IMR-90 (cell line): Measurements from ENCODE around the gene MID1. TPM values are rescaled to one million over a fixed set of nuclear protein-coding genes. Genes with fewer than 3 reads are reported as not detected.

ENCODE experiments used
- ATAC-seq: fragments of 200-7000 bp; cut with Tn5 transposase; 2 replicates; pipeline ENCODE4 v1.9.1; 2020; ENCODE audit warnings: low read depth, mild to moderate bottlenecking, moderate library complexity
- BruUV-seq: library from RNA; stranded (reverse); fragments of 400-500 nt; replicated peaks from 2 replicates; lab custom pipeline; 2021; lab: Mats Ljungman, UMichigan
- CTCF ChIA-PET: fragments of 300-600 bp; formaldehyde crosslinking; extraction: SDS; loops from one replicate; lab custom pipeline; 2021; ENCODE audit warnings: antibody characterized with exemption; lab: Yijun Ruan, JAX
- POLR2A ChIA-PET: fragments of 300-600 bp; sonication (Branson Sonifier 250); formaldehyde crosslinking; loops from one replicate; lab custom pipeline; 2022; ENCODE audit warnings: antibody characterized with exemption; ENCODE audit not compliant: unreplicated experiment; lab: Charles Lee
- DNase-seq: peaks from one replicate; pipeline ENCODE4 v3.0.0; 2013
- H2AFZ ChIP-seq: replicated peaks from 2 replicates; pipeline ENCODE3; 2013; ENCODE audit warnings: low read length, mild to moderate bottlenecking; ENCODE audit not compliant: poor library complexity
- H2AK5ac ChIP-seq: 2 replicates; pipeline ENCODE4 v1.6.1; 2013; ENCODE audit warnings: low read depth, low read length, inconsistent platforms
- H2AK9ac ChIP-seq: replicated peaks from 2 replicates; pipeline ENCODE3; 2013; ENCODE audit warnings: mild to moderate bottlenecking, low read depth, low read length, moderate library complexity; ENCODE audit not compliant: poor library complexity
- H2BK120ac ChIP-seq: 2 replicates; pipeline ENCODE4 v1.6.1; 2013; ENCODE audit warnings: low read depth, low read length, inconsistent platforms
- H2BK15ac ChIP-seq: 3 replicates; pipeline ENCODE4 v1.6.1; 2013; ENCODE audit warnings: low read depth, low read length, inconsistent platforms
- H2BK20ac ChIP-seq: 2 replicates; pipeline ENCODE4 v1.6.1; 2013; ENCODE audit warnings: low read depth, mild to moderate bottlenecking, inconsistent platforms, low read length, moderate library complexity
- H2BK5ac ChIP-seq: 2 replicates; pipeline ENCODE4 v1.6.1; 2013; ENCODE audit warnings: mild to moderate bottlenecking, low read depth, low read length, inconsistent platforms; ENCODE audit not compliant: poor library complexity, severe bottlenecking
- H3K14ac ChIP-seq: replicated peaks from 2 replicates; pipeline ENCODE4 v1.6.1; 2013; ENCODE audit warnings: low read depth, low read length, inconsistent platforms
- H3K18ac ChIP-seq: 2 replicates; pipeline ENCODE4 v1.6.1; 2013; ENCODE audit warnings: low read depth, low read length, control low read depth
- H3K23ac ChIP-seq: 2 replicates; pipeline ENCODE4 v1.6.1; 2013; ENCODE audit warnings: low read depth, low read length, inconsistent platforms
- H3K27ac ChIP-seq: 2 replicates; pipeline ENCODE4 v1.5.1; 2013; ENCODE audit warnings: mild to moderate bottlenecking, control low read depth, low read length; ENCODE audit not compliant: insufficient read depth
- H3K27me3 ChIP-seq: 2 replicates; pipeline ENCODE4 v1.6.1; 2013; ENCODE audit warnings: low read length; ENCODE audit not compliant: control insufficient read depth, insufficient read depth
- H3K36me3 ChIP-seq: 2 replicates; pipeline ENCODE4 v1.6.1; 2013; ENCODE audit warnings: low read length, mixed read lengths; ENCODE audit not compliant: control insufficient read depth, insufficient read depth
- H3K4ac ChIP-seq: 2 replicates; pipeline ENCODE4 v1.6.1; 2013; ENCODE audit warnings: low read depth, low read length, inconsistent platforms
- H3K4me1 ChIP-seq: 2 replicates; pipeline ENCODE4 v1.6.1; 2013; ENCODE audit warnings: low read length, mixed read lengths; ENCODE audit not compliant: control insufficient read depth, insufficient read depth
- H3K4me2 ChIP-seq: 2 replicates; pipeline ENCODE4 v1.6.1; 2013; ENCODE audit warnings: low read depth, mild to moderate bottlenecking, control low read depth, low read length, moderate library complexity
- H3K4me3 ChIP-seq: 2 replicates; pipeline ENCODE4 v1.5.1; 2013; ENCODE audit warnings: low read depth, mild to moderate bottlenecking, control low read depth, low read length, moderate library complexity; ENCODE audit not compliant: insufficient read depth
- H3K56ac ChIP-seq: 2 replicates; pipeline ENCODE4 v1.6.1; 2013; ENCODE audit warnings: low read length, inconsistent platforms; ENCODE audit not compliant: insufficient read depth; ENCODE audit errors: extremely low read depth
- H3K79me1 ChIP-seq, 2 experiments: 2 replicates each; pipeline ENCODE4 v1.6.1; 2013; ENCODE audit warnings: low read length in 2 of 2, inconsistent platforms in 1 of 2, low read depth in 1 of 2
- H3K9ac ChIP-seq: 2 replicates; pipeline ENCODE4 v1.6.1; 2013; ENCODE audit warnings: low read depth, low read length, control low read depth
- H3K9me1 ChIP-seq: 2 replicates; pipeline ENCODE4 v1.6.1; 2013; ENCODE audit warnings: low read length, inconsistent platforms; ENCODE audit not compliant: insufficient read depth
- H3K9me3 ChIP-seq: 2 replicates; pipeline ENCODE4 v1.6.1; 2013; ENCODE audit warnings: low read length; ENCODE audit not compliant: control insufficient read depth, insufficient read depth
- H4K20me1 ChIP-seq: 2 replicates; pipeline ENCODE4 v1.6.1; 2013; ENCODE audit warnings: low read length, inconsistent platforms; ENCODE audit not compliant: insufficient read depth
- H4K5ac ChIP-seq: 2 replicates; pipeline ENCODE4 v1.6.1; 2013; ENCODE audit warnings: mild to moderate bottlenecking, low read depth, low read length, control low read depth
- H4K8ac ChIP-seq, 2 experiments: 2 replicates each; pipeline ENCODE4 v1.6.1; 2013; ENCODE audit warnings: low read depth in 2 of 2, low read length in 2 of 2, control low read depth in 1 of 2, inconsistent platforms in 1 of 2
- H4K91ac ChIP-seq: 2 replicates; pipeline ENCODE4 v1.6.1; 2013; ENCODE audit warnings: low read depth, low read length, inconsistent platforms; ENCODE audit not compliant: insufficient read depth
- BHLHE40 ChIP-seq: fragments of 150-350 bp; IDR thresholded peaks from 2 replicates; pipeline ENCODE4 v1.6.1; 2016; ENCODE audit warnings: mild to moderate bottlenecking, low read depth, low read length
- CEBPB ChIP-seq: IDR thresholded peaks from 2 replicates; pipeline ENCODE4 v1.6.1; 2012; ENCODE audit warnings: low read depth, low read length, improper control_type of control experiment
- CHD1 ChIP-seq: IDR thresholded peaks from 2 replicates; pipeline ENCODE4 v1.6.1; 2012; ENCODE audit warnings: low read depth, low read length, improper control_type of control experiment
- FOS ChIP-seq: fragments of 150-350 bp; IDR thresholded peaks from 2 replicates; pipeline ENCODE4 v1.6.1; 2016; ENCODE audit warnings: low read depth, low read length
- MAFK ChIP-seq: IDR thresholded peaks from 2 replicates; pipeline ENCODE4 v1.6.1; 2012; ENCODE audit warnings: low read depth, low read length, improper control_type of control experiment
- MAZ ChIP-seq: IDR thresholded peaks from 2 replicates; pipeline ENCODE4 v1.6.1; 2012; ENCODE audit warnings: low read depth, mild to moderate bottlenecking, low read length, improper control_type of control experiment, moderate library complexity, borderline replicate concordance
- MXI1 ChIP-seq: IDR thresholded peaks from 2 replicates; pipeline ENCODE4 v1.6.1; 2012; ENCODE audit warnings: low read depth, mild to moderate bottlenecking, low read length, moderate library complexity, borderline replicate concordance
- NFE2L2 ChIP-seq: fragments of 150-350 bp; IDR thresholded peaks from 2 replicates; pipeline ENCODE4 v1.6.1; 2016; ENCODE audit warnings: low read depth, mild to moderate bottlenecking, low read length
- POLR2A ChIP-seq: IDR thresholded peaks from 2 replicates; pipeline ENCODE4 v1.6.1; 2012; ENCODE audit warnings: mild to moderate bottlenecking, low read depth, low read length
- RAD21 ChIP-seq: IDR thresholded peaks from 2 replicates; pipeline ENCODE4 v1.6.1; 2012; ENCODE audit warnings: low read length, improper control_type of control experiment
- RCOR1 ChIP-seq: IDR thresholded peaks from 2 replicates; pipeline ENCODE4 v1.6.1; 2012; ENCODE audit warnings: mild to moderate bottlenecking, low read length, improper control_type of control experiment; ENCODE audit not compliant: insufficient replicate concordance
- RFX5 ChIP-seq: IDR thresholded peaks from 2 replicates; pipeline ENCODE4 v1.8.0; 2012; ENCODE audit warnings: low read depth, mild to moderate bottlenecking, low read length, moderate library complexity
- SMC3 ChIP-seq: fragments of 150-350 bp; IDR thresholded peaks from 2 replicates; pipeline ENCODE4 v1.6.1; 2016; ENCODE audit warnings: low read depth, mild to moderate bottlenecking, antibody characterized with exemption, low read length, moderate library complexity
- WGBS, 2 experiments: methylation state at CpG; one replicate each; pipeline versions ENCODE4 v1.1.5 to v1.1.7; 2013; ENCODE audit warnings: missing lambda C conversion rate in 2 of 2; ENCODE audit not compliant: insufficient read length in 1 of 2; ENCODE audit errors: extremely low coverage in 2 of 2; 5-methylcytosine and 5-hydroxymethylcytosine counted together
- dilution Hi-C: fragments of 300-500 bp; cut with HindIII; formaldehyde crosslinking; loops from one replicate; pipeline ENCODE4 v1.14.3; 2018; ENCODE audit warnings: low sequenced_read_pairs; ENCODE audit not compliant: unreplicated experiment
- in situ Hi-C: fragments of 300-500 bp; cut with MboI; formaldehyde crosslinking; loops from 3 replicates; pipeline ENCODE4 v1.14.3; 2019; ENCODE audit warnings: low sequenced_read_pairs, inconsistent platforms, mixed read lengths
- intact Hi-C: fragments of 100-400 bp; cut with micrococcal nuclease; formaldehyde crosslinking; loops from 2 replicates; pipeline ENCODE4 v1.10.0; 2022
- polyA plus RNA-seq, 3 experiments: library from polyadenylated mRNA; depleted of rRNA; stranded (reverse); fragments of >200 nt; gene quantifications; 2 replicates each; pipeline ENCODE4 v1.2.3, GENCODE V29; 2012; ENCODE audit warnings: low replicate concordance in 1 of 3
- total RNA-seq: library from RNA; depleted of rRNA; stranded (reverse); fragments of >200 nt; gene quantifications from 2 replicates; pipeline ENCODE4 v1.2.3, GENCODE V29; 2012
- TF ChIP-seq, protein P1 (sequence below): fragments of 150-350 bp; IDR thresholded peaks from 2 replicates; pipeline ENCODE4 v1.6.1; 2017; ENCODE audit warnings: mild to moderate bottlenecking, antibody characterized with exemption, low read length, low read depth
- TF ChIP-seq, protein P2 (sequence below): conservative IDR thresholded peaks from 2 replicates; pipeline ENCODE4 v1.5.1; 2012; ENCODE audit warnings: mild to moderate bottlenecking, low read depth, low read length, improper control_type of control experiment

MID1 gene
- total and polyA plus RNA-seq, 2 of the 4 experiments (the other 2 are of a cell fraction), result 37.2 to 106 TPM

- no peak overlapping the region for H2AK9ac ChIP-seq
- H3K9me3 ChIP-seq, result no peaks in the 10 kb centered on the region
- no peaks in the 10 kb centered on the region; the same call in 1 of the 2 replicates for H4K20me1 ChIP-seq
- in situ Hi-C loops (no loop called here), dilution Hi-C loops (no loop called here), intact Hi-C loops (no loop called here)
- H2BK5ac ChIP-seq, result no peak overlapping the region
- BruUV-seq, result no TSS peak
- H3K4me3 ChIP-seq, result no peak overlapping the region
- H3K56ac ChIP-seq, result no peak overlapping the region
- H2BK120ac ChIP-seq, result no peak overlapping the region
- H4K8ac ChIP-seq, result no peak overlapping the region
- H2AK5ac ChIP-seq, result no peak overlapping the region
- H3K4me1 ChIP-seq, result peaks cover 6% of the 10 kb centered on the region
- DNase-seq (no peak), ATAC-seq (no peak)
- ChIA-PET POLR2A (interaction anchor here (0.6 kb wide), 1 partner anchor 16 kb away, joined by 6 read pairs; no protein-coding TSS in a partner anchor), CTCF (no interaction called here)
- H2BK20ac ChIP-seq, result no peak overlapping the region
- H4K91ac ChIP-seq, result no peak overlapping the region
- no peak overlapping the region; the same call in 1 of the 2 replicates for H3K27ac ChIP-seq
- H3K4me2 ChIP-seq, result no peak overlapping the region
- peaks cover 14 to 37% of the 10 kb centered on the region in 2 experiments; a peak in 3 of 4 replicates for H3K79me1 ChIP-seq
- 57% methylated on average over 4 of the region's 6 CpGs; no CpG with 5 or more reads in 1 of the 2 experiments for WGBS, 2 experiments
- no peaks in the 10 kb centered on the region for H3K9me1 ChIP-seq
- no peak overlapping the region for H3K9ac ChIP-seq
- H3K14ac ChIP-seq, result no peak overlapping the region
- no peak overlapping the region for H3K23ac ChIP-seq
- H3K4ac ChIP-seq, result no peak overlapping the region
- H2AFZ ChIP-seq, result no peak overlapping the region
- no peak overlapping the region for H2BK15ac ChIP-seq
- peak overlapping the region; percentile 54; the same call in 1 of the 2 replicates for H3K18ac ChIP-seq
- no peaks in the 10 kb centered on the region for H3K27me3 ChIP-seq
- no peak overlapping the region for H4K5ac ChIP-seq
- H3K36me3 ChIP-seq, result peaks cover 3% of the 10 kb centered on the region; the same call in 1 of the 2 replicates
- TF ChIP-seq NFE2L2, result no peak
- no peak for TF ChIP-seq RAD21
- TF ChIP-seq, protein P1, sequence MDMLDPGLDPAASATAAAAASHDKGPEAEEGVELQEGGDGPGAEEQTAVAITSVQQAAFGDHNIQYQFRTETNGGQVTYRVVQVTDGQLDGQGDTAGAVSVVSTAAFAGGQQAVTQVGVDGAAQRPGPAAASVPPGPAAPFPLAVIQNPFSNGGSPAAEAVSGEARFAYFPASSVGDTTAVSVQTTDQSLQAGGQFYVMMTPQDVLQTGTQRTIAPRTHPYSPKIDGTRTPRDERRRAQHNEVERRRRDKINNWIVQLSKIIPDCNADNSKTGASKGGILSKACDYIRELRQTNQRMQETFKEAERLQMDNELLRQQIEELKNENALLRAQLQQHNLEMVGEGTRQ, result no peak
- TF ChIP-seq RCOR1, result no peak
- TF ChIP-seq CEBPB, result no peak
- no peak for TF ChIP-seq CHD1
- TF ChIP-seq SMC3, result no peak
- no peak for TF ChIP-seq POLR2A
- TF ChIP-seq MAFK, result no peak
- TF ChIP-seq RFX5, result no peak
- no peak for TF ChIP-seq FOS
- TF ChIP-seq, protein P2, sequence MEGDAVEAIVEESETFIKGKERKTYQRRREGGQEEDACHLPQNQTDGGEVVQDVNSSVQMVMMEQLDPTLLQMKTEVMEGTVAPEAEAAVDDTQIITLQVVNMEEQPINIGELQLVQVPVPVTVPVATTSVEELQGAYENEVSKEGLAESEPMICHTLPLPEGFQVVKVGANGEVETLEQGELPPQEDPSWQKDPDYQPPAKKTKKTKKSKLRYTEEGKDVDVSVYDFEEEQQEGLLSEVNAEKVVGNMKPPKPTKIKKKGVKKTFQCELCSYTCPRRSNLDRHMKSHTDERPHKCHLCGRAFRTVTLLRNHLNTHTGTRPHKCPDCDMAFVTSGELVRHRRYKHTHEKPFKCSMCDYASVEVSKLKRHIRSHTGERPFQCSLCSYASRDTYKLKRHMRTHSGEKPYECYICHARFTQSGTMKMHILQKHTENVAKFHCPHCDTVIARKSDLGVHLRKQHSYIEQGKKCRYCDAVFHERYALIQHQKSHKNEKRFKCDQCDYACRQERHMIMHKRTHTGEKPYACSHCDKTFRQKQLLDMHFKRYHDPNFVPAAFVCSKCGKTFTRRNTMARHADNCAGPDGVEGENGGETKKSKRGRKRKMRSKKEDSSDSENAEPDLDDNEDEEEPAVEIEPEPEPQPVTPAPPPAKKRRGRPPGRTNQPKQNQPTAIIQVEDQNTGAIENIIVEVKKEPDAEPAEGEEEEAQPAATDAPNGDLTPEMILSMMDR, result no peak
- no peak for TF ChIP-seq BHLHE40
- no peak for TF ChIP-seq MXI1
- no peak for TF ChIP-seq MAZ
Measured at GRCh38 chrX:10554612-10555270, 65.6 kb downstream of the MID1 start.
